Body of pancreas (tissue), 4 donors: ENCODE data around the gene NFIA. TPM values are rescaled to one million over a fixed set of nuclear protein-coding genes. Genes with fewer than 3 reads are reported as not detected.

Experiments used
- ATAC-seq: fragments of 150-250 bp; one replicate; pipeline ENCODE4 v1.9.1; 2016
- DNase-seq, 4 donors: peaks; one replicate each; pipeline ENCODE4 v3.0.0-alpha.2; 2019
- H3K27ac ChIP-seq, 4 donors: fragments of 200-600 bp; sonication (generic); 1 replicate in 3 of 4; 2 replicates in 1 of 4; pipeline versions ENCODE4 v1.5.1 to v1.6.1; 2016 to 2019; ENCODE audit warnings: mild to moderate bottlenecking in 1 of 4, mixed read lengths in 1 of 4, moderate library complexity in 1 of 4
- H3K27me3 ChIP-seq, 2 donors: fragments of 200-600 bp; sonication (generic); one replicate each; pipeline ENCODE4 v1.6.0; 2016; ENCODE audit warnings: mild to moderate bottlenecking in 1 of 2
- H3K36me3 ChIP-seq, 2 donors: fragments of 200-600 bp; sonication (generic); replicated peaks in 1 of 2; 2 replicates each; pipeline ENCODE4 v1.5.1; 2016; ENCODE audit warnings: low read depth in 2 of 2; ENCODE audit not compliant: insufficient read depth in 1 of 2
- H3K4me1 ChIP-seq: fragments of 200-600 bp; sonication (generic); one replicate; pipeline ENCODE4 v1.6.0; 2016
- H3K4me3 ChIP-seq, 2 donors: fragments of 200-600 bp; sonication (generic); 1 replicate in 1 of 2; 2 replicates in 1 of 2; pipeline ENCODE4 v1.5.1; 2016 to 2019
- H3K9me3 ChIP-seq, 3 donors: fragments of 200-600 bp; sonication (generic); 1 replicate in 2 of 3; 2 replicates in 1 of 3; pipeline ENCODE4 v1.5.1; 2016
- POLR2A ChIP-seq, 3 donors: fragments of 450-650 bp; IDR thresholded peaks; one replicate each; pipeline ENCODE4 v1.6.1; 2016; ENCODE audit warnings: antibody characterized with exemption in 3 of 3, mild to moderate bottlenecking in 2 of 3
- WGBS, 2 donors: methylation state at CpG; one replicate each; pipeline ENCODE4 v1.1.5; 2017; 5-methylcytosine and 5-hydroxymethylcytosine counted together
- intact Hi-C: fragments of 100-400 bp; cut with DNase I; formaldehyde crosslinking; loops from one replicate; pipeline ENCODE4 v1.15.1; 2023
- total RNA-seq, 2 donors: library from RNA; depleted of rRNA; stranded (reverse); fragments of >200 nt; gene quantifications; one replicate each; pipeline ENCODE4 v1.1.0, GENCODE V29; 2016
- TF ChIP-seq, protein P1 (sequence below), 7 experiments: fragments of 450-650 bp in 4 of 7; fragments of 200-600 bp in 3 of 7; sonication (generic) in 3 of 7; IDR thresholded peaks; one replicate each; pipeline ENCODE4 v1.5.1; 2016 to 2019; ENCODE audit warnings: antibody characterized with exemption in 7 of 7

NFIA gene
- total RNA-seq, 2 donors from 2014 or later = 21.5 to 32.3 TPM

- Histone ChIP-seq H3K27me3 (no peaks in the 10 kb centered on the region), H3K27ac (peak overlapping the region in 1 of 4 donors; percentile 20), H3K9me3 (no peaks in the 10 kb centered on the region), H3K36me3 (no peaks in the 10 kb centered on the region), H3K4me3 (no peak overlapping the region), H3K4me1 (peaks cover 34% of the 10 kb centered on the region)
- no peak for DNase-seq
- intact Hi-C loops = no loop called here
- TF ChIP-seq POLR2A (IDR thresholded peaks at IDR 0.05) = no peak
- TF ChIP-seq, protein P1, sequence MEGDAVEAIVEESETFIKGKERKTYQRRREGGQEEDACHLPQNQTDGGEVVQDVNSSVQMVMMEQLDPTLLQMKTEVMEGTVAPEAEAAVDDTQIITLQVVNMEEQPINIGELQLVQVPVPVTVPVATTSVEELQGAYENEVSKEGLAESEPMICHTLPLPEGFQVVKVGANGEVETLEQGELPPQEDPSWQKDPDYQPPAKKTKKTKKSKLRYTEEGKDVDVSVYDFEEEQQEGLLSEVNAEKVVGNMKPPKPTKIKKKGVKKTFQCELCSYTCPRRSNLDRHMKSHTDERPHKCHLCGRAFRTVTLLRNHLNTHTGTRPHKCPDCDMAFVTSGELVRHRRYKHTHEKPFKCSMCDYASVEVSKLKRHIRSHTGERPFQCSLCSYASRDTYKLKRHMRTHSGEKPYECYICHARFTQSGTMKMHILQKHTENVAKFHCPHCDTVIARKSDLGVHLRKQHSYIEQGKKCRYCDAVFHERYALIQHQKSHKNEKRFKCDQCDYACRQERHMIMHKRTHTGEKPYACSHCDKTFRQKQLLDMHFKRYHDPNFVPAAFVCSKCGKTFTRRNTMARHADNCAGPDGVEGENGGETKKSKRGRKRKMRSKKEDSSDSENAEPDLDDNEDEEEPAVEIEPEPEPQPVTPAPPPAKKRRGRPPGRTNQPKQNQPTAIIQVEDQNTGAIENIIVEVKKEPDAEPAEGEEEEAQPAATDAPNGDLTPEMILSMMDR (IDR thresholded peaks at IDR 0.05) = no peak
- ATAC-seq = no peak
- WGBS, 2 donors = 66 to 76% methylated on average over 5 of the region's 5 CpGs
These were observed 108.5 kb downstream of the NFIA start for GRCh38 chr1:61190618-61191432.

GRCh38 chr1:61191433-61191720 lies 109.0 kb downstream of the NFIA start:
- Histone ChIP-seq H3K36me3 (no peaks in the 10 kb centered on the region), H3K4me3 (no peak overlapping the region), H3K9me3 (no peaks in the 10 kb centered on the region), H3K4me1 (peaks cover 30% of the 10 kb centered on the region), H3K27me3 (no peaks in the 10 kb centered on the region), H3K27ac (peak overlapping the region in 1 of 4 donors; percentile 20)
- WGBS, 2 donors = 91 to 100% methylated on average over 1 of the region's 1 CpG
- DNase-seq = no peak
- ATAC-seq = no peak
- intact Hi-C loops = no loop called here
- TF ChIP-seq POLR2A (IDR thresholded peaks at IDR 0.05) = no peak
- TF ChIP-seq, protein P1 (IDR thresholded peaks at IDR 0.05) = no peak

DNA sequence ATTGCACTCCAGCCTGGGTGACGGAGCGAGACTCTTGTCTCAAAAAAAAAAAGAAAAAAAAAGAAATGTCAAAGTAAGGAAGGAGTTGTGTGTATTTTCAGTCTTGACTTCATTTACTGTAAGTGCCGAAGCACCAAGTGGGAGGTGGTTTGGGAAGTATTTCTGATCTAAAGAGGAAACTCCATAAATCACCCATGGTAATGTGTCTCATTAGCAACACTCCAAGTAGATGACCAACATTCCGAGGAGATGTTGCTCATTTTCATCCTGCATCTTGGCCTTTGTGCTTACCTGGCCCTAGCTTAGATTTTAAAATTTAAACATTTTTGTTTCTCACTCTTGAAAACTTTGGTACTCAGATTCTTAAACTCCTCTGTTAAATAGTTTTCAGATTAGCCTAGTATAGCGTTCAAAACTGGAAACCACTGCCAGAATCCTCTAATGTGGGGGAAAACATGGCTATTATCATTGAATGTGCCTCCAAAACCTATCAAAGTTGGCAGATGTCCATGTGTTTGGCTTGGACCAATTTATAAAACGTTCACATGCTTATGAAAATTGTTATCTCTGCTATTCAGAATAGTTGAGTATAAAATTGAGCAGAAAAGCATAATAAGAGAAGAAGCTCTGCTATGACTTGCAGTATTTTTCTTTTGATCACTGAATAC lies 110.4 kb downstream of the NFIA start:
- H3K27me3 ChIP-seq = no peaks in the 10 kb centered on the region
- H3K36me3 ChIP-seq = no peaks in the 10 kb centered on the region
- no peak overlapping the region for H3K27ac ChIP-seq
- 58 to 63% methylated on average over 6 of the region's 6 CpGs for WGBS, 2 donors
- ATAC-seq (no peak), DNase-seq (no peak)
- peaks cover 18% of the 10 kb centered on the region for H3K4me1 ChIP-seq
- H3K4me3 ChIP-seq = no peak overlapping the region
- TF ChIP-seq, protein P1 (IDR thresholded peaks at IDR 0.05) = no peak
- no peak for TF ChIP-seq POLR2A (IDR thresholded peaks at IDR 0.05)
- H3K9me3 ChIP-seq = no peaks in the 10 kb centered on the region
- intact Hi-C loops = no loop called here

DNA sequence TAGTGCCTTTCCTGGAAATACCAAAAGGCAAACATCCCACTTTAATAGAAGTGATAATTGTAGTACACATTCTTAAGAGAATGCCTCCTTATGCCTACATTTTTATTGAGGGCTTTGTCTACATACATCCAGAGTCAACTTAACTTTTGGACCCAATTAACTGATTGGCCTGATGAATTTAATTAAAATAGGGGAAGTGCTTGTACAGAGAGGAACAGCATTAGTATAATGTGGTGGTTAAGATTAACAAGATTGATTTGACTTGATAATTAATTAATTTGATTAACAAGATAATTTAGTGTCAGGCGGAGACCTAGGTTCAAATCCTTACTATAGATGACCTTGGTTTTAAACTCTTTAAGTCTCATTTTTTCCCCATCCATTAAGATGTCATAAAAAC lies 111.4 kb downstream of the NFIA start:
- WGBS, 2 donors = 0 to 45% methylated on average over 1 of the region's 1 CpG
- Histone ChIP-seq H3K9me3 (no peaks in the 10 kb centered on the region), H3K27ac (no peak overlapping the region), H3K27me3 (no peaks in the 10 kb centered on the region), H3K4me3 (no peak overlapping the region), H3K36me3 (no peaks in the 10 kb centered on the region), H3K4me1 (peaks cover 27% of the 10 kb centered on the region)
- TF ChIP-seq, protein P1 (IDR thresholded peaks at IDR 0.05) = no peak
- no peak for TF ChIP-seq POLR2A (IDR thresholded peaks at IDR 0.05)
- DNase-seq (no peak), ATAC-seq (no peak)
- intact Hi-C loops = no loop called here
